ENCODE measurements around the gene ASH1L.

- TF ChIP-seq CTCF (IDR thresholded peaks at IDR 0.05; ENCODE audit: extremely low read depth in 1 of 2, insufficient read depth in 1 of 2, low read depth in 1 of 2, low read length in 2 of 2) (no peak), POLR2A (IDR thresholded peaks at IDR 0.05; ENCODE audit: low read depth, low read length) (no peak), POLR2AphosphoS5 (IDR thresholded peaks at IDR 0.05; ENCODE audit: insufficient read depth, low read depth, low read length) (no peak), JUN (IDR thresholded peaks at IDR 0.05; ENCODE audit: borderline replicate concordance, insufficient read depth, insufficient read length, low read depth) (no peak)
These were observed 249.3 kb downstream of the ASH1L start for GRCh38 chr1:155313261-155313660.

All from endothelial cell of umbilical vein (primary cell).